Hair follicular keratinocyte (primary cell): ENCODE results near the gene SIGLEC11. TPM values are rescaled to one million over a fixed set of nuclear protein-coding genes. Genes with fewer than 3 reads are reported as not detected.

ENCODE experiments used
- total RNA-seq: library from RNA; depleted of rRNA; stranded (reverse); fragments of >200 nt; gene quantifications from 2 replicates; pipeline ENCODE4 v1.2.3, GENCODE V29; 2015

The SIGLEC11 gene
- total RNA-seq: not detected in 2 replicates

GRCh38 chr19:49960980-49961379 is at the start of gene SIGLEC11:
Gene SIGLEC11, minus strand, starts transcription at chr19:49961172. Its CDS starts 91 bp downstream, at chr19:49961081.

GRCh38 chr19:49929121-49929610 is 31.8 kb downstream of the SIGLEC11 start, which contains the start of the genes ATF5 and NUP62:
Gene ATF5, plus strand, starts transcription at chr19:49929205. Its CDS starts 1,646 bp downstream, at chr19:49930851.
Gene NUP62, minus strand, starts transcription at chr19:49929504. Its CDS starts 19,697 bp downstream, at chr19:49909807.

Other genes with a start within 250 kb of the SIGLEC11 start
- not detected in 2 replicates for gene TSKS, start 197.9 kb downstream of the SIGLEC11 start, total RNA-seq
- gene AP2A1, start 194.2 kb downstream of the SIGLEC11 start, total RNA-seq: 101 TPM in 2 replicates
- gene FUZ, start 147.9 kb downstream of the SIGLEC11 start, total RNA-seq: 11.5 and 13.8 TPM in 2 replicates
- gene MED25, start 142.9 kb downstream of the SIGLEC11 start, total RNA-seq: 18.7 and 20.5 TPM in 2 replicates
- gene PTOV1, start 110.0 kb downstream of the SIGLEC11 start, total RNA-seq: 44.3 and 45.9 TPM in 2 replicates
- 55.1 and 66.5 TPM in 2 replicates for gene PNKP, start 93.6 kb downstream of the SIGLEC11 start, total RNA-seq
- 20.1 and 25.7 TPM in 2 replicates for gene AKT1S1, start 83.8 kb downstream of the SIGLEC11 start, total RNA-seq
- 11.6 and 15.2 TPM in 2 replicates for gene TBC1D17, start 83.5 kb downstream of the SIGLEC11 start, total RNA-seq
- not detected in 2 replicates for gene IL4I1, start 64.3 kb downstream of the SIGLEC11 start, total RNA-seq
- gene ATF5, start 32.0 kb downstream of the SIGLEC11 start, total RNA-seq: 8.7 and 9.9 TPM in 2 replicates
- 37.4 and 57.8 TPM in 2 replicates for gene NUP62, start 31.7 kb downstream of the SIGLEC11 start, total RNA-seq
- 22.0 and 29.4 TPM in 2 replicates for gene VRK3, start 64.2 kb upstream of the SIGLEC11 start, total RNA-seq
- 5.6 and 7.2 TPM in 2 replicates for gene ZNF473, start 64.8 kb upstream of the SIGLEC11 start, total RNA-seq
- not detected in 2 replicates for gene IZUMO2, start 202.1 kb upstream of the SIGLEC11 start, total RNA-seq
- gene MYH14, start 242.4 kb upstream of the SIGLEC11 start, total RNA-seq: 0.08 and 0.23 TPM in 2 replicates